NCI-H146 (cell line): Measurements from ENCODE around the gene L3MBTL3.

Experiments used
- DNase-seq: peaks from one replicate; lab custom pipeline; 2025; lab: John Stamatoyannopoulos, UW

L3MBTL3 gene

DNA sequence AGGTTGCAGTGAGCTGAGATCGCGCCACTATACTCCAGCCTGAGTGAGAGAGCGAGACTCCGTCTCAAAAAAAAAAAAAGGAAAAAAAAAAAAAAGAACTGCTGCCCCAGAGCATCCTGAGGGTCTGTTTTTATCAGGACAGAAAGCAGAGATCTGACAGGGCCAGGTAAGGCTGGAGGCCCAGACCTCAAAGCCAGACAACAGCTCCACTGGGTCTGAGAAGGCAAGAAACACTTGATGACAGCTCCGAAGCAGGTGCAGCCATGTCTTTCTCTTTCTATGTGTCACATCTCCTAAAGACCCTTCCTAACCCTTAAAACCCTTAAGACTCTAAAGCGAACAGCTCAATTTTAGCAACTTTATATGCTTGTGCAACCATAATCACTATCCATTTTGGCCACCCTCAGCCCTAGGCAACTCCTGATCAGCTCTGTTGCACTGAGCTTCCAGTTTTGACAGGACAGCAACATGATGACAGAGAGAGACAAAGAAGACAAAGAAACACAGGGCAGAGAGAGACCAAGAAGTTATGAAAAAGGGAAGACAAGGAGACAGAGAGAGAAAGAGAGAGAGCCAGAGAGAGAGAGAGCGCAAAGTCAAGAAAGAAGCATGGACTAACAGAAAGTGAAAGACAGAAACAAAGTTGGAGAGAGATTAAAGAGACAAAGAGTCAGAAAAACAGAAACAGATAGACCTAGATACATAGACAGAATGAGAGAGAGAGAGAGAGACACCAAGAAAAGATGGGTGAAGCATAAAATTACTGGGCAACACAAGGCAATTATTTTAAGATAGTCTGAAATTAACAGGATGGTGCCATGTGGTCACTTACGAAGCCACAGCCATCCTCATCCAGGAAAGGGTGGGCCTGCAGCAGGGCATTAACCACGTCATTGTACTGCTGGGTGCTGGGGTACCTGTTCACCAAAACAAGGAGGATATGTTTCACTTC is 165.2 kb downstream of the L3MBTL3 start:
- DNase-seq: no peak

DNA sequence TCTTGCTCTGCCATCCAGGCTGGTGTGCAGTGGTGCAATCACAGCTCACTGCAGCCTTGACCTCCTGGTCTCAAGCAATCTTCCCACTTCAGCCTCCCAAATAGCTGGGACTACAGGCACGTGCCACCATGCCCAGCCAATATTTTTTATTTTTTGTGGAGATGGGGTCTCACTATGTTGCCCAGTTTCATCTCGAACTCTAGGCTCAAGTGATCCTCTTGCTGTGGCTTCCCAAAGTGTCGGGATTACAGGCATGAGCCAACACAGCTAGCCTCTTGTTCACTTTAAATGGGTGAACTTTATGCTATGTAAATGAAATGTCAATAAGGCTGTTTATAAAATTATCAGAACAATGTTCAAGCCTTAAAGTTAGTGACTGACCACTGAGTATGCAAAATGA is 167.3 kb downstream of the L3MBTL3 start:
- no peak for DNase-seq

DNA sequence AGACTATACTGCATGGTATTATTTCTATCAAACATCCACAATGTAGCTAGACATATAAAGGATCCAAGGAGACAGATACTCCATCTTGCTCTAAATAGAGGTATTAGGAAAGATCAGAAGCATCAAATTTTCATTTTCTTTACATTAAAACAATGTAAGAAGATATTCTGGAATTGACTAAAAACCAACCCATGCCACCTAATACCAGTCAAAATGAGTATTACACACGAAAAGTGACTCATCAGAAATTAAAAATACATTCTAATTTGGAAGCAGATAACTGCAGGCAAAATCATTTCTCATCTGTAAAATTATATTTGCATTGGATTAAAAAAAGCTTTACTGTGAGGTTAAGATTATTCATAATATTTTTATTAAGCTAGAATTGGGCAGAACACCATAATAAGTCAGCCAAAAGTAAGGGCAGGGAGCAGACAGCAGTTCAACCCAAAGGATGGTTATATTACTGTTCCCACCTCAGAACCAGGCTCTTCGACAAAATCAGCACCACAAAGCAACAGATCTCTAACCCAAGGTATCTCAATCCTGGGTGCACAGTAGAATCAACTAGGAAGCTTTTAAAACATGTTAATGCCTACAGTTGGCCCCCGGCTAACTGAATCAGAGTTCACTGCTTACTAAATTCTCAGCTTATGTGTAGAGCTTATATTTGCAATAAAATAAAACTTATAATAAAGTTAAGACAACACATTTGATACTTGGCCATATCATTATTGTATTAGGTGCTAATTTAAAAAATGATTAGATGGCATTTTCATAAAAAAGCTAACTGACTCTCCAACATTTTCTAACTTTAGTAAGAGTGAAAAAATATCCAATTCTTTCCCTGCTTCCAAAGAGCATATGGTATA is 169.2 kb downstream of the L3MBTL3 start:
- no peak for DNase-seq

DNA sequence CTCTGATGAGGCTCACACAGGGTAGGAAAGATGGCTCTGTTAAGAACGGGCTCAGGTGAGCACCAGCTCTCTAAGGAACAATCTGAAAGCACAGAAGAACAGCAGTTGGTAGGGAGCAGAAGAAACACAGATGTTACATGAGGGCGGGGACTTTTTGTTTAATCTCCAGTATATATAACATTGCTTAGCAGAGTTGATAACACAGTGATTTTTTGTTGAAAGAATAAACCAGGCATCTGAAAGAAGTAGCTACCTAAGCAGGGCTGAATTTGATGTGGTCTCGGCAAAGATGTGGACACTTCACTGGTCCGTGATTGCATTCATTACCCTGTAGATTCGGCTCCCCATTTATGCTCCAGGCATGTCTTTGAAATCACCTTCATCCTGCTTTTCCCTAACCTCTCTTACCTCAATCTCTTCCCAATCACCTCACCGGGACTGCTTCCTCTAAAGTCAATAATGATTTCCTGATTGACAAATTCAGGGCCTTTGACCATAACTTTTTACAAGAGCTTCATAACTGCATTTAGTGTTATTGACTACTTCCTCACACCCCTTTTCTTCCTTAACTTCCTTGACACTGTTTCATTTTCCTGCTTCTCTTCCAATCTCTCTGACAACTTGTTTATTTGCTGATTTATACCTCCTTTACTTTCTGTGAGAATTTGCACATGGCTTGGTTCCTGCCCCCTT is 170.0 kb downstream of the L3MBTL3 start:
- no peak for DNase-seq

DNA sequence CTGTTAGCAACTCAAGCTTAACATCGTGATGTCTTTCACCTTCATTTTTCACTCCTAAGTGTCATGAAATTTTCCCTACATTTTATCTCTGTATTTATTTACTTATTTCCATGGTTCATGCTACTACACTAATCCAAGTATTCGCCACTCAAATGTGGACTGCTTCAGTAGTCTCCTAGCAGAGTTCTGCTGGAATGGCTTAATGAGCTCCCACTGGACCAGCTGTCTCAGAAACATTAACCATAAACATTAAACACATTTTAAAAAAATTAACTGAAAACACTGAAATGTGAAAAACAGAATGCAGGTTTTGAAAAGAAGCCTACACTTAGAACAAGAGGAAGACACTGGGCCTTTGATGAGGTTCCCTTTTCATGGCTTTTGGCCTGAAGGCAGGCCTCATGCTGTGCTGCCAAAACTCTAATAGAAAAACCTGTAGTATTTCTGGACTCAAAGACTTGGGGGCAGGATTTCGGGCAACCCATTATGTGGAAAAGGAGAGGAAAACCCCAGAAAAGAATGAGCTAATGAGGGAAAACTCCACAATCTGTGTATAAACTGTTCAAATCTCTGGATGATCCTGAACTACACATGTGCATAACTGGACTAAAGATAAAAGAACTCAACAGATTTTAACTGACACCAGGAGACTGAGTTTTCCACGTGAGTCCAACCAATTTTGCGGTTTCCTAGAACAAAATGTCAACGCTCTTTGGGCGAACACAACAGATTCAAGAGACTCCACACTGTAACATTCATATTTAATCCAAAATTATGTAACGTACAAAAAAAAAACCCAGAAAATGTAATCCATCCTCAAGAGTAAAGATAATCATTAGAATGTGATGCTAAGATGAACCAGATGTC is 171.4 kb downstream of the L3MBTL3 start:
- DNase-seq: no peak
